ENCODE results near the gene MTHFR.

Gene MTHFR

DNA sequence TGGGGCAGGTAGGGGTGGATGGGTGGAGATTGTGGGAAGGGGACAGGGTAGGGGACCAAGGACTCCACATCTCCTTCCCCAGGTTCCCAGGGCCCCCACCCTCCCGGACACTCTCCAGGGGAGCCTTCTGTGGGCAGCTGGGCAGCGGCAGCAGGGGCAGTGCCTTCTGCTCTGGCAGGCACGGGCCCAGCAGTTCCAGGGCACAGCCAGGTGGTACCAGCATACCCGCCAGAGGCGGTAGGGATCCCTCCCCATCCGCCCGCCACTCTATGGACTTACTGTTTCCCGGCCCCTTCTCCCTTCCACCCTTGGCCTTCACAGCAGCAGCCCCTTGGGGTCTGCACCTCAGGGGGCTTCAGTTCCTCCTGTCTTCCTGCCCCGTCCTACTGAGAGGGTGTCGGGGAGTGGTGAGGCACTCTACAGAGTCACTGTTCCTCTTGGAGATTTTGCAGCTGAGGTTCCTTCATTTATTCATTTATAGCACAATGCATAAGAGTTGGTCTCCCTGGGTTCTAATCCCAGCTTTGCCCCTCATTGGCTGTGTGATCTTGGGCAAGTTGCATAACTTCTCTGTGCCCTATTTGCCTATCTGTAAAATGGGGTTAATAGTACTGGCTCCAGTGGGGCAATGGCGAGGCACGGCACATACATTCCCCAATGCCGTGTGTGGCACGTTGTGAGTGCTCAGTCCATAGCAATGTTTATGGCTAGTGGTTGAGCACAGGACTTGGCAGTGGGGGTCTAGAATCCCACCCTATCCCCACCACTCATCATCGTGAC lies 26.7 kb downstream of the MTHFR start:
- H3K36me3 Mint-ChIP-seq (ENCODE audit: low read depth): no peaks in the 10 kb centered on the region
- H3K27ac Mint-ChIP-seq: no peak overlapping the region
- no peak overlapping the region for H3K4me3 Mint-ChIP-seq
- no peaks in the 10 kb centered on the region for H3K9me3 Mint-ChIP-seq
- peaks cover 8% of the 10 kb centered on the region for H3K27me3 Mint-ChIP-seq (ENCODE audit: low read depth)
- TF ChIP-seq, protein P1, sequence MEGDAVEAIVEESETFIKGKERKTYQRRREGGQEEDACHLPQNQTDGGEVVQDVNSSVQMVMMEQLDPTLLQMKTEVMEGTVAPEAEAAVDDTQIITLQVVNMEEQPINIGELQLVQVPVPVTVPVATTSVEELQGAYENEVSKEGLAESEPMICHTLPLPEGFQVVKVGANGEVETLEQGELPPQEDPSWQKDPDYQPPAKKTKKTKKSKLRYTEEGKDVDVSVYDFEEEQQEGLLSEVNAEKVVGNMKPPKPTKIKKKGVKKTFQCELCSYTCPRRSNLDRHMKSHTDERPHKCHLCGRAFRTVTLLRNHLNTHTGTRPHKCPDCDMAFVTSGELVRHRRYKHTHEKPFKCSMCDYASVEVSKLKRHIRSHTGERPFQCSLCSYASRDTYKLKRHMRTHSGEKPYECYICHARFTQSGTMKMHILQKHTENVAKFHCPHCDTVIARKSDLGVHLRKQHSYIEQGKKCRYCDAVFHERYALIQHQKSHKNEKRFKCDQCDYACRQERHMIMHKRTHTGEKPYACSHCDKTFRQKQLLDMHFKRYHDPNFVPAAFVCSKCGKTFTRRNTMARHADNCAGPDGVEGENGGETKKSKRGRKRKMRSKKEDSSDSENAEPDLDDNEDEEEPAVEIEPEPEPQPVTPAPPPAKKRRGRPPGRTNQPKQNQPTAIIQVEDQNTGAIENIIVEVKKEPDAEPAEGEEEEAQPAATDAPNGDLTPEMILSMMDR (IDR thresholded peaks at IDR 0.05; ENCODE audit: unreplicated experiment in 3 of 3): no peak
- H3K4me1 Mint-ChIP-seq: peaks cover 4% of the 10 kb centered on the region

GRCh38 chr1:11778336-11778735 lies 27.4 kb downstream of the MTHFR start:
- Mint-ChIP-seq H3K4me3 (no peak overlapping the region), H3K36me3 (ENCODE audit: low read depth) (no peaks in the 10 kb centered on the region), H3K4me1 (peaks cover 4% of the 10 kb centered on the region), H3K27me3 (ENCODE audit: low read depth) (peaks cover 8% of the 10 kb centered on the region), H3K9me3 (no peaks in the 10 kb centered on the region), H3K27ac (no peak overlapping the region)
- TF ChIP-seq, protein P1 (IDR thresholded peaks at IDR 0.05; ENCODE audit: unreplicated experiment in 3 of 3): no peak

GRCh38 chr1:11777658-11778322 lies 28.0 kb downstream of the MTHFR start:
- Mint-ChIP-seq H3K36me3 (ENCODE audit: low read depth) (no peaks in the 10 kb centered on the region), H3K27ac (no peak overlapping the region), H3K27me3 (ENCODE audit: low read depth) (peaks cover 8% of the 10 kb centered on the region), H3K4me1 (peaks cover under 1% of the 10 kb centered on the region), H3K9me3 (no peaks in the 10 kb centered on the region), H3K4me3 (no peak overlapping the region)
- TF ChIP-seq, protein P1 (IDR thresholded peaks at IDR 0.05; ENCODE audit: unreplicated experiment in 3 of 3): no peak

GRCh38 chr1:11774753-11775152 lies 31.0 kb downstream of the MTHFR start:
- Mint-ChIP-seq H3K27me3 (ENCODE audit: low read depth) (peaks cover 8% of the 10 kb centered on the region), H3K9me3 (no peaks in the 10 kb centered on the region), H3K4me3 (no peak overlapping the region), H3K36me3 (ENCODE audit: low read depth) (no peaks in the 10 kb centered on the region), H3K27ac (no peak overlapping the region), H3K4me1 (no peaks in the 10 kb centered on the region)
- TF ChIP-seq, protein P1 (IDR thresholded peaks at IDR 0.05; ENCODE audit: unreplicated experiment in 3 of 3): no peak

DNA sequence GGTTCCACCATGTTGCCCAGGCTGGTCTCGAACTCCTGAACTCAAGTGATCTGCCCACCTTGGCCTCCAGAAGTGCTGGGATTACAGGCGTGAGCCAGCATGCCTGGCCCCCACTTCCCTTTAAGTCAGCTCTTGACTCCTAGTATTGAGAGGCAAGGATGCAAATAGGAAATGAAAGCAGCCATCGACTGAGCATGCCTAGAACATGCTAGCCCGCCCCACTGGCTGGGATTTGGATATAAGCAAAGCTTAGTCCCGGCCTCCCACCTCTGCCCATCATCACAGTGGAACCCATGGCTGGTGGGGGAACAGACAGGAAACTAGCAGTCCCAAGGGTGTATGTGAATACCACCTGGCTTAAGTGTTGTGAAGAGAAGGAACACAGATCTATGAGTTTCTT lies 33.3 kb downstream of the MTHFR start:
- Mint-ChIP-seq H3K4me1 (no peaks in the 10 kb centered on the region), H3K27me3 (ENCODE audit: low read depth) (peaks cover 8% of the 10 kb centered on the region), H3K27ac (no peak overlapping the region), H3K36me3 (ENCODE audit: low read depth) (no peaks in the 10 kb centered on the region), H3K9me3 (no peaks in the 10 kb centered on the region), H3K4me3 (no peak overlapping the region)
- TF ChIP-seq, protein P1 (IDR thresholded peaks at IDR 0.05; ENCODE audit: unreplicated experiment in 3 of 3): no peak

All from nephron (organoid).